Mesenchymal stem cell (in vitro differentiated cells and primary cell): Measurements from ENCODE around the gene SRPK3.

Source experiments
- DNase-seq: peaks from one replicate; pipeline ENCODE4 v3.0.0-alpha.2; 2013
- H2AFZ ChIP-seq: one replicate; pipeline ENCODE4 v1.6.1; 2013; ENCODE audit warnings: low read depth, mild to moderate bottlenecking, control low read depth, inconsistent platforms, low read length, moderate library complexity
- H2AK5ac ChIP-seq: 2 replicates; pipeline ENCODE4 v1.6.1; 2013; ENCODE audit warnings: low read length, moderate library complexity, mild to moderate bottlenecking, inconsistent platforms; ENCODE audit not compliant: severe bottlenecking
- H2BK120ac ChIP-seq: one replicate; pipeline ENCODE4 v1.6.1; 2013; ENCODE audit warnings: low read depth, mild to moderate bottlenecking, inconsistent platforms, low read length, moderate library complexity
- H2BK12ac ChIP-seq, 2 experiments: one replicate each; pipeline ENCODE4 v1.6.1; 2013; ENCODE audit warnings: inconsistent platforms in 2 of 2, low read length in 2 of 2, mild to moderate bottlenecking in 2 of 2, moderate library complexity in 2 of 2, control low read depth in 1 of 2
- H2BK15ac ChIP-seq: one replicate; pipeline ENCODE4 v1.6.1; 2013; ENCODE audit warnings: mild to moderate bottlenecking, low read depth, inconsistent platforms; ENCODE audit not compliant: poor library complexity, severe bottlenecking
- H2BK5ac ChIP-seq: 2 replicates; pipeline ENCODE4 v1.6.1; 2013; ENCODE audit warnings: low read depth, mild to moderate bottlenecking, low read length, control low read depth, inconsistent platforms; ENCODE audit not compliant: poor library complexity, severe bottlenecking
- H3K14ac ChIP-seq, 2 experiments: one replicate each; pipeline ENCODE4 v1.6.1; 2013; ENCODE audit warnings: inconsistent platforms in 2 of 2, low read length in 2 of 2, control low read depth in 1 of 2, mild to moderate bottlenecking in 1 of 2, moderate library complexity in 1 of 2
- H3K18ac ChIP-seq, 2 experiments: one replicate each; pipeline ENCODE4 v1.6.1; 2013; ENCODE audit warnings: inconsistent platforms in 2 of 2, low read length in 2 of 2, control low read depth in 1 of 2, low read depth in 1 of 2, mild to moderate bottlenecking in 1 of 2
- H3K23ac ChIP-seq, 2 experiments: one replicate each; pipeline ENCODE4 v1.6.1; 2013; ENCODE audit warnings: inconsistent platforms in 2 of 2, low read length in 2 of 2, mild to moderate bottlenecking in 2 of 2, moderate library complexity in 2 of 2, control low read depth in 1 of 2
- H3K27ac ChIP-seq: 2 replicates; pipeline ENCODE4 v1.5.1; 2013; ENCODE audit warnings: mild to moderate bottlenecking, moderate library complexity, low read length, control low read depth, inconsistent platforms; ENCODE audit not compliant: poor library complexity, severe bottlenecking
- H3K27me3 ChIP-seq, 2 experiments: 2 replicates each; pipeline versions ENCODE4 v1.6.1 to v1.7.0; 2013; ENCODE audit warnings: low read length in 2 of 2, mild to moderate bottlenecking in 2 of 2, moderate library complexity in 2 of 2, control low read depth in 1 of 2, inconsistent platforms in 1 of 2; ENCODE audit not compliant: control insufficient read depth in 1 of 2, insufficient read depth in 1 of 2
- H3K36me3 ChIP-seq, 2 experiments: 2 replicates each; pipeline versions ENCODE4 v1.6.1 to v1.7.0; 2013; ENCODE audit warnings: low read length in 2 of 2, control low read depth in 1 of 2, inconsistent platforms in 1 of 2, low read depth in 1 of 2, mild to moderate bottlenecking in 1 of 2; ENCODE audit not compliant: insufficient read depth in 2 of 2, control insufficient read depth in 1 of 2
- H3K4ac ChIP-seq, 2 experiments: one replicate each; pipeline ENCODE4 v1.6.1; 2013; ENCODE audit warnings: inconsistent platforms in 2 of 2, low read length in 2 of 2, mild to moderate bottlenecking in 2 of 2, moderate library complexity in 2 of 2, control low read depth in 1 of 2, low read depth in 1 of 2
- H3K4me1 ChIP-seq: 2 replicates; pipeline ENCODE4 v1.6.1; 2013; ENCODE audit warnings: low read depth, low read length, control low read depth; ENCODE audit not compliant: control insufficient read depth, insufficient read depth
- H3K4me2 ChIP-seq: 2 replicates; pipeline ENCODE4 v1.6.1; 2013; ENCODE audit warnings: low read length, mild to moderate bottlenecking, inconsistent platforms; ENCODE audit not compliant: poor library complexity, severe bottlenecking
- H3K4me3 ChIP-seq, 2 experiments: 2 replicates each; pipeline versions ENCODE4 v1.5.1 to v1.7.0; 2013; ENCODE audit warnings: low read length in 2 of 2, mild to moderate bottlenecking in 2 of 2, control low read depth in 1 of 2, low read depth in 1 of 2; ENCODE audit not compliant: insufficient read depth in 1 of 2
- H3K79me1 ChIP-seq: replicated peaks from 2 replicates; pipeline ENCODE4 v1.6.1; 2013; ENCODE audit warnings: mild to moderate bottlenecking, control low read depth, low read length, inconsistent platforms; ENCODE audit not compliant: poor library complexity, severe bottlenecking
- H3K9ac ChIP-seq: 2 replicates; pipeline ENCODE4 v1.7.0; 2013; ENCODE audit warnings: mild to moderate bottlenecking, low read length, moderate library complexity
- H3K9me3 ChIP-seq: 2 replicates; pipeline ENCODE4 v1.7.0; 2013; ENCODE audit warnings: mild to moderate bottlenecking, low read length; ENCODE audit not compliant: control insufficient read depth
- H4K8ac ChIP-seq: one replicate; pipeline ENCODE4 v1.6.1; 2013; ENCODE audit warnings: inconsistent platforms, mild to moderate bottlenecking, low read length, moderate library complexity
- H4K91ac ChIP-seq: one replicate; pipeline ENCODE4 v1.6.1; 2013; ENCODE audit warnings: mild to moderate bottlenecking, low read length, inconsistent platforms
- WGBS: methylation state at CpG from one replicate; pipeline ENCODE4 v1.1.7; 2013; ENCODE audit warnings: mixed read lengths; 5-methylcytosine and 5-hydroxymethylcytosine counted together

The SRPK3 gene

DNA sequence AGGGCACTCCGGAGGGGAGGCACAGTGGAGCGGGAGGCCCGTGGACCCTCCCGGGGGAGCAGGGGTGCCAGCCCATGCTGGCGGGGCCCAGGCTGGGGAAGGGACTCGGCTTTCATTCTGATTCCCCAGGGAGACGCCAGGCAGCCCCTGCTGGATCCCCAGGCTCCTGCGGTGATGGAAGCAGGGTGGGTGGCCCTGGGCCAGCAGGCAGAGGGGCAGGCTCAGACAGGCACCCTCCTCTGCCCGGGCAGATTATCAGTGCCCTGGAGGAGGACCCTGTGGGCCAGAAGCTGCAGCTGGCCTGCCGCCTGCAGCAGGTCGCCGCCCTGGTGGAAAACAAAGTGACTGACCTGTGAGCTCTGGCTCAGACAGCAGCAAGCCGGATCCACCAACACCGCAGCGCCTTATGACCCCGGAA is 2.1 kb upstream of the SRPK3 start:
- peaks cover 0 to 5% of the 10 kb centered on the region in 2 experiments for H3K27me3 ChIP-seq
- H3K9me3 ChIP-seq = no peaks in the 10 kb centered on the region
- no peak overlapping the region for H2BK15ac ChIP-seq
- H3K9ac ChIP-seq = no peak overlapping the region
- no peak overlapping the region for H2BK120ac ChIP-seq
- DNase-seq = no peak
- H3K79me1 ChIP-seq = no peaks in the 10 kb centered on the region
- no peaks in the 10 kb centered on the region for H3K4me1 ChIP-seq
- H3K4ac ChIP-seq = no peak overlapping the region
- H3K14ac ChIP-seq = no peak overlapping the region
- H3K27ac ChIP-seq = no peak overlapping the region
- H2AFZ ChIP-seq = no peak overlapping the region
- no peak overlapping the region for H2AK5ac ChIP-seq
- no peak overlapping the region for H3K4me3 ChIP-seq
- no peak overlapping the region for H3K18ac ChIP-seq
- H3K4me2 ChIP-seq = no peak overlapping the region
- peaks cover 0 to 60% of the 10 kb centered on the region in 2 experiments for H3K36me3 ChIP-seq
- H4K91ac ChIP-seq = no peak overlapping the region
- no peak overlapping the region for H3K23ac ChIP-seq
- H2BK12ac ChIP-seq = no peak overlapping the region
- no peak overlapping the region for H4K8ac ChIP-seq
- WGBS = 96% methylated on average over 13 of the region's 16 CpGs
- no peak overlapping the region for H2BK5ac ChIP-seq

DNA sequence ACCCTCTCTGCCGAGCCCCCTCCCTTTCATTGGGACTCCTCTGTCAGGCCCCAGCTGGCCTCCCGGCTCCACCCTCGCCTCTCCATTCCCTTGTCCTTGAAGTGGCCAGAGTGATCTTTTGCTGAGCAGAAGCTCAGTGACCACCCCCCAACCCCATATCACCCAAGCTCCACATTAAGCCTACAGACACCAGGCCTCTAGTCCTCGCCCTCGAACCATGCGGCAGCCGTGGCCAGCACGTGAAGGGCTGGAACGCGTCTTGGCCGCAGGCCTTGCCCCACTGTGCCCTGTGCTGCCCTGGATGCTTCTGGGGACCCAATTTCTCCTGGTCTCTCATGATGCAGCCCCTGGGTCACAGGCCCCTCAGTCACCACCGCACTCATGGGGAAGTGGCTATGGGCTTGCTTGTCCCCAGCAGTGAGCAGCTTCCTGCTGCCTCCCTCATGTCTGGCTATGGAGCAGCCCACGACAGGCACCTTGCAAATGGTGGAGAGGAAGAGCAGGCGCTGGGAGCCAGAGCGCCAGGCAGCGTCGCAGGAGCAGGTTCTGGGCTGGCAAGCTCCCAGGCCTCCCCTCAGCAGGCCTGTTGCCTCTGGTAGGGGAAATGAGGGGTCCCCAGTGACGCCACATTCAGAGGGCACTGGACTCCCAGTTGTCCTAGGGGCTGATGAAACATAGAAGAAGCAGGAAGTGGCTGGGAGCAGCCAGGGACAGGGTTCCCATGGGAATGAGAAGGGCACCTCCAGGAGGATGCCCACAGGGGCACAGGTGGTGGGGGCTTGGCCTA is 757 bp upstream of the SRPK3 start:
- Histone ChIP-seq H2BK5ac (no peak overlapping the region), H3K14ac (no peak overlapping the region), H3K27me3 (peaks cover 0 to 5% of the 10 kb centered on the region in 2 experiments), H3K4me3 (no peak overlapping the region), H4K91ac (peak overlapping the region; percentile 27), H4K8ac (no peak overlapping the region), H2AFZ (no peak overlapping the region), H3K4me2 (no peak overlapping the region), H3K23ac (no peak overlapping the region), H3K36me3 (peaks cover 0 to 60% of the 10 kb centered on the region in 2 experiments), H2BK120ac (no peak overlapping the region), H2AK5ac (no peak overlapping the region), H2BK12ac (no peak overlapping the region), H3K9ac (no peak overlapping the region), H3K4ac (no peak overlapping the region), H3K18ac (no peak overlapping the region), H3K79me1 (no peaks in the 10 kb centered on the region), H3K4me1 (no peaks in the 10 kb centered on the region), H2BK15ac (no peak overlapping the region), H3K9me3 (no peaks in the 10 kb centered on the region), H3K27ac (no peak overlapping the region)
- no peak for DNase-seq
- WGBS = 85% methylated on average over 18 of the region's 18 CpGs

DNA sequence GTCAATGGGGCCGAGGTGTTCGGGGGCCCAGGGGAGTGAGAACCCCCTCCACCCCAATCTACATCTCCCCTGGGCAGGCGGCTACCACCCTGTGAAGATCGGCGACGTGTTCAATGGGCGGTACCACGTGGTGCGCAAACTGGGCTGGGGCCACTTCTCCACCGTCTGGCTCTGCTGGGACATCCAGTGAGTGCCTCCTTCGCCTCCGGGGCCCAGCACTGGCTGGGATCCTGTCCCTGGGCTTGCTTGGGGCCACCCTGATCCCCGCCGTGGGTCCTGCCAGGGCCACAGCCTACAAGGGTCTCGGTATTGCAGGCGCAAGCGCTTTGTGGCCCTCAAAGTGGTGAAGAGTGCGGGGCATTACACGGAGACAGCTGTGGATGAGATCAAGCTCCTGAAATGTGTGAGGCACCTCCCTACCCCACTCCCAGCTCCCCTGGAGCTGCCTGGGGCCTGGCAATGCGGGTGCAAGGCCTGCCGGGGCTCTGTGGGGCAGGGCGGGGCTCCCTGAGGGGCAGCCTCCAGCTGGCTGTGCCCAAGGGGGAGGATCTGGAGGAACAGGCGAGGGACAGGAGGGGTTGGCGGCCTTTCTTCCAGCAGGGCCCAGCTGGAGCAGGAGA is 697 bp downstream of the SRPK3 start:
- Histone ChIP-seq H2BK12ac (no peak overlapping the region), H3K4me2 (no peak overlapping the region), H3K9ac (no peak overlapping the region), H3K9me3 (no peaks in the 10 kb centered on the region), H4K91ac (no peak overlapping the region), H2AFZ (no peak overlapping the region), H2AK5ac (no peak overlapping the region), H3K18ac (no peak overlapping the region), H3K23ac (no peak overlapping the region), H2BK5ac (no peak overlapping the region), H3K79me1 (no peaks in the 10 kb centered on the region), H3K4me1 (no peaks in the 10 kb centered on the region), H4K8ac (no peak overlapping the region), H3K4ac (no peak overlapping the region), H3K4me3 (no peak overlapping the region), H3K36me3 (peaks cover 9 to 63% of the 10 kb centered on the region in 2 experiments), H3K14ac (no peak overlapping the region), H3K27me3 (peaks cover 0 to 5% of the 10 kb centered on the region in 2 experiments), H2BK120ac (no peak overlapping the region), H2BK15ac (no peak overlapping the region), H3K27ac (no peak overlapping the region)
- DNase-seq = no peak
- 88% methylated on average over 15 of the region's 24 CpGs for WGBS

DNA sequence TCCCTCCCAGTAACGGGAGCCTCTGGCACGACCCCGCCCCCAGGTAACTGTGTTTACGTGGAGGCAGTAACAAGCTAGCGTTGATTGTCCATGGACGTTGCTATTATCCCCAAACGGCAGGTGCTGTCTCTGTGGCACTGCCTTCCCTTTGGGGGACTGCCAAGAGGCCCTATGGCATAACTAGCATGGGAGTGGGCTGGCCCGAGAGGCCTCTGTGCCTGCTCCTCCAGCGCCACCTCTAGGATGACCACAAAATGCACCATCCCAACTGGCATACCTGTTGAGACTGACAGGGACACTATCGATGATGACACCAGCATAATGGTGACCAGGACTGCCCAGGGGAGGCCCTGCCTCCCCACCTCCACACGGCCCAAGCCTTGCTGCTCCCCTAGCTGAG is 1.5 kb downstream of the SRPK3 start:
- Histone ChIP-seq H4K91ac (no peak overlapping the region), H2BK12ac (no peak overlapping the region), H3K36me3 (peaks cover 16 to 63% of the 10 kb centered on the region in 2 experiments), H2AK5ac (no peak overlapping the region), H3K27ac (no peak overlapping the region), H2BK15ac (no peak overlapping the region), H3K23ac (no peak overlapping the region), H3K27me3 (peaks cover 0 to 5% of the 10 kb centered on the region in 2 experiments), H3K14ac (no peak overlapping the region), H3K18ac (no peak overlapping the region), H3K9ac (no peak overlapping the region), H2AFZ (no peak overlapping the region), H2BK5ac (no peak overlapping the region), H3K9me3 (no peaks in the 10 kb centered on the region), H3K4me3 (no peak overlapping the region), H3K4me1 (no peaks in the 10 kb centered on the region), H3K4me2 (no peak overlapping the region), H3K4ac (no peak overlapping the region), H3K79me1 (no peaks in the 10 kb centered on the region), H4K8ac (no peak overlapping the region), H2BK120ac (no peak overlapping the region)
- 74% methylated on average over 10 of the region's 11 CpGs for WGBS
- no peak for DNase-seq
